HPDE6-E6E7 (cell line): Measurements from ENCODE around the gene NFIA.

Source experiments
- DNase-seq: peaks from one replicate; pipeline ENCODE4 v3.0.0; 2011; ENCODE audit warnings: missing footprints; ENCODE audit errors: extremely low spot score

NFIA gene

DNA sequence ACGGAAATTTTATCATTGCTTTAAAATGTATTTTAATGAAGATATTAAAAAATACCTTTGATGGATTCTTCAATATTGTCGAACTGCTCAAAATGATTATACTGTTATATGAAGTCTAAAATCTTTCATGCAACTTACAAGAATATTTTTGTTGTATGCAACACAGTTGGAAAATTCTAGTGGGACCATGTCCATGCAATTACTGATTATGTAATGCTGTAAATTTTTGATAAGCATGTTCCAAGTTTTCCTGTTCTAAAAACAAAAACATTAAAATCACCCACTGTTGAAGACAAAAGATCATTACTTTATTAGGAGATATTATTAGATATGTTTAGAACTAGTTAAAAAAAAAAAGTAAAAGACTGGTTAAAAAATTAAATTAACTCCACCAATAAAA, 132.8 kb downstream of the NFIA start:
- DNase-seq = no peak

GRCh38 chr1:61215676-61216289, 133.4 kb downstream of the NFIA start:
- no peak for DNase-seq

- DNase-seq = no peak
Measured at GRCh38 chr1:61220536-61220935, 138.2 kb downstream of the NFIA start.

DNA sequence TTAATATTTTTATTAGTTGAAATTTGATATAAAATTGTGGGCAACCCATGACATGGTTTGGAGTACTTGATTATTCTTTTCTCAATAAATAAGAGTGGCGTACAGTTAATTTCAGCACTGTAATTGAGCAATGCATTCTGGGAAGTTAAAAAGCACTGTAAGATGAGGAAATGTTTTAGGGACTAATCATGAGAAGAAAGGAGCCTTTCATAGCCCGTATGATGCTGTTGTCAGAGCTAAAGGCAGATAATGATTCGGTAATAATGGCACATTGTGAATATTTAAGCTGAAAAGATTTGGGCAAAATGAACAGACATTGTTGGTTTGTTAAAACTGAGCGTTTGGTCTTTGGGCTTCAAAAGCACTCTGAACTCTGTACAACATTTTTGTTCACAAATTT, 139.3 kb downstream of the NFIA start:
- no peak for DNase-seq

GRCh38 chr1:61222240-61222639, 139.9 kb downstream of the NFIA start:
- DNase-seq = no peak

DNA sequence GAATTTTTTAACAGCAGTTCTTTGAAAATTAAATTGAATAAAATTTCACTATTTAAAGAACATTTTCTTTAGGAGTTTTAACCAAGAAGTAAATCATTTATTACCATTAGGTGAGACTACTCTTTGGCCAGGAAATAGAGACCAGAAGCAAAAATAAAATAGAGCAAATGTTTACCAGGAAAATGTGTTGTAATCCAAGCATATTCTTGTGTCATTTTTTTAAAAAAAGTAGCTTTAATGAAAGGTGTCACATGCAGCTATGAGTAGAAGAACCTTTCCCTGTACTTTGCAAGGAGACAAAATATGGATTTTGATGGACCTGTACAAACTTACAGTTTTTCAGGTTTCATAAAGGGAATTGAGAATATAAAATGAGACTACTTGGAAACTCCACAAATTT, 140.8 kb downstream of the NFIA start:
- DNase-seq = no peak

GRCh38 chr1:61224609-61225008, 142.2 kb downstream of the NFIA start:
- DNase-seq = no peak

- DNase-seq = no peak
Measured at GRCh38 chr1:61225478-61225877, 143.1 kb downstream of the NFIA start.

DNA sequence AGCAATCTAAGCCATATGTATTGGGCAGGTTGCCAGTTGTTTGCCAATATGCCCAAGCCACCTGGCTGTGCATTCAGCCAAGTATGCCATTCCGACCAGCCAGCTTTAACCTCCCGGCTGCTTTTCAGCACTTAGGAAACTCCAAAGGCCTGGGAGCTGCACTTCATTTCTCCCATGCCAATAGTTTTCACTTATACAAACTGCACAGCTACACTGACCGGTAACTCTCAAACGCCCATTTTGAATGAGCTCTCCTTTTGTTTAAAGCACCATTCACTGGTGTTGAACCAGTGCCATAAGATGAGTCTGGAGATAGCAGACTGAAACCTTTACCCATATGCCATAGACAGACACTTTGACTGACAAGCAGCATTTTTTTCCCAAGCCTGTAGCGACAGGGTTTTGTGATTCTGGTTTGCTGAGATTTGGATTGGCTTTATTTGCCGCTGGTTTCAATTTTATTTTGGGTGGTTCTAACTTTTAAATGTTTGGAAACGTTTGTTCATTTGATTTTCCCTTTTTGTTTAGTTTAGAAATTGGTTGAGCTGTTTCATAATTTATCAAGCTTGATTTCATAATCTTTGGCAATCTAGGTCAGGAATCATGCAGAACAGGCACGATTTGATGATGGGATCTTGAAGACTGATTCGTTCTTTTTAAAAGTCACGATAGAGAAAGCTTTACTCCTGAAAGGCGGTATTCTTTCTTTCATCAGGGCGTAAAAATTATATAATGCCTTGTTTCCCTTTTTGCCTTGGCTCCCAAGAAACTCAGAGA, 144.6 kb downstream of the NFIA start:
- DNase-seq = no peak

- DNase-seq = no peak
Measured at GRCh38 chr1:61227857-61228550, 145.6 kb downstream of the NFIA start.

- DNase-seq = no peak
Measured at GRCh38 chr1:61230523-61230922, 148.2 kb downstream of the NFIA start.

- no peak for DNase-seq
Measured at GRCh38 chr1:61231795-61232194, 149.4 kb downstream of the NFIA start.

GRCh38 chr1:61233121-61233660, 150.8 kb downstream of the NFIA start:
- no peak for DNase-seq

- DNase-seq = no peak
Measured at GRCh38 chr1:61234587-61234919, 152.2 kb downstream of the NFIA start.

GRCh38 chr1:61237147-61237546, 154.8 kb downstream of the NFIA start:
- no peak for DNase-seq

- no peak for DNase-seq
Measured at GRCh38 chr1:61237659-61238358, 155.4 kb downstream of the NFIA start.

DNA sequence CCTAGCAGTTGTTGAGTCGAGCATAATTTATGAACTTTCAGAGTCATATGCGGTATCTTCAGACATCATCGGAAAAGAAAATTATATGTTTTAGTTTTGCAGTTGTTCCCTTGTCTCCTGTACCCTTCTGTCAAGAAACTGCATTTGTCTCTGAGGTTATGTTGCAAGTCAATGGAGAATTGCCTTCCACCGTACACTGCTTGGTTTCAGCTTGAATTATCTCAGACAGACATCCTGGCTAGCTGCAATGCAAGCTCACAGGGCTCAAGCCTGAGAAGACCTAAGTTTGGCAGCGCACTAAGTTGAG, 156.0 kb downstream of the NFIA start:
- no peak for DNase-seq

GRCh38 chr1:61240878-61241277, 158.5 kb downstream of the NFIA start:
- DNase-seq = no peak

- DNase-seq = no peak
Measured at GRCh38 chr1:61241411-61241838, 159.1 kb downstream of the NFIA start.

DNA sequence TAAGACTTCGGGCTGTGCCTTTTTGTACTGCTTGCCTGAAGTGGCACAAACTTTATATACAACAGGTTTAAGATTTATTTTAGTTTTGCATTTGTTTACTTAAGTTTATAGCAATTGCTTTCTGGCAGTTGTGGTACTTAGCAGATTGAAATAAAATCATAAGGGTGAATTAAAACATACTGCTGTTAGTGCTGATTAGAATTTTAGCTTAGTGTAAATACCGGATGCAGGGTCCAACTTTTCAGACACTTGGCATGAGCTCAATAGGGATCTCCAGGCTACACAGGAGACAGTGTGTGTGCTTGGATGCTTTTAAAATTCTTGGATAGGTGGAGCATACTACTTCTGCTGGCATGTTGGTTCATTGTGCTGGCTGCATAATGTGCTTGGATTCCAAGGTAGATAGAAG, 159.6 kb downstream of the NFIA start:
- DNase-seq = no peak

GRCh38 chr1:61244114-61244513, 161.8 kb downstream of the NFIA start:
- DNase-seq = no peak

DNA sequence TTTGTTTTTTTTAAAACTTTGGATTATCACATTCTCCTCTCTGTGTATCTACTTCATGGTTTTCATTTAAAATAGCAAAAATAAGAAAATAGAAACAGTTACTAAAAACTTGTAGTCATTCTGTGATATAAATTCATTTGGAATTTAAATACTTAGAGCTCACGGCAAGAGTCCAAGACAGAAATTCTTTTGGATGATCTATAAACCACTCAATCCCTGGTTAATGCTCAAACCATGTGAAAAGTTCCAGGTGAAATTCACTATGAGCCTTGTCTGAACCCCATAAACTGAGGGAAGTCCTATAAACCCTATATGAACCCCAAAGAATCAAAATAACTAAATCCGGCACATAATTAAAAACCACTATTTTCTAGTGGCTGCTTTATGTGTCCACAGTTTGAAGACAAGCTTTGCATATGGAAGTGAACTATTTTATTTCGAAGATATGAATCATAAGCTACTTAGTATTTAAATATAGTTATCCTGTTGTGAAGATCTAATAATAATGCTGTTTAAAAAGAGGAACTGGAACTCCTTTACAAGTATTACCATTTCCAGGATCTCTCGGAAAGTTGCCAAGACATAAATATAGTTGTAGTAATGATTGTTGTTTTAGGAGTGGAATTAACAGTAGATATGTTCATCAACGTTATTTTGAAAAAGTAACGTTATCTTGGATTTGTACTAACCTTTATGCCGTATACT, 163.5 kb downstream of the NFIA start:
- DNase-seq = no peak
